ENCODE measurements around the gene SP3.

The SP3 gene

DNA sequence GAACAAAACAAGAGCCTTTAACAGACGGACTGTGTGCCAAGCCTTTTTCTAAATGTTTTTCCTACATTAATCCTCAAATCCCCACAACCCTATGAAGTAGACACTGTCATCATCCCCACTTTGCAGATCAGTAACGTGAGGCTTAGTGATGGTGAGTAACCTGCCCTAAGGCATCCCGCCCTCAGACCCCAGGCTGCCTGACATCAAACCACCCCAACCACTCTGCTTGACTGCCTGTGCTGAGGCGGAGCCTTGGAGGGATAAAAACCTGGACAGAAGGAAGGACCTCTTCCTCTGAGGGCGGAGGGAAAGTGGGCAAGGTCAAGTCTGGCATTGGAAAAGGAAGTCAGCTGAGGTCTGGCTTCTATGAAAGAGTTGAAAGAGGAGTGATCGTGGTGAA, 104.6 kb downstream of the SP3 start:
- Histone ChIP-seq H3K4ac (ENCODE audit: low read depth, low read length) (no peak overlapping the region), H3K14ac (ENCODE audit: low read length) (no peak overlapping the region), H3K27ac (ENCODE audit: low read depth, low read length) (no peak overlapping the region), H2BK5ac (ENCODE audit: low read depth, low read length, poor library complexity) (no peak overlapping the region), H3K18ac (ENCODE audit: low read length) (no peak overlapping the region), H2AFZ (ENCODE audit: insufficient read depth, low read length, poor library complexity) (no peak overlapping the region), H2BK12ac (ENCODE audit: low read length) (no peak overlapping the region), H4K12ac (ENCODE audit: low read depth, low read length) (no peak overlapping the region), H3K4me3 (ENCODE audit: low read depth, low read length) (no peak overlapping the region), H3K9ac (ENCODE audit: low read length) (no peak overlapping the region), H4K91ac (ENCODE audit: low read depth, low read length) (no peak overlapping the region), H3K79me1 (ENCODE audit: low read length) (no peaks in the 10 kb centered on the region), H3K27me3 (ENCODE audit: insufficient read depth, low read length) (no peaks in the 10 kb centered on the region), H3K9me3 (ENCODE audit: insufficient read depth, low read depth, low read length) (no peaks in the 10 kb centered on the region), H2AK5ac (ENCODE audit: low read length) (no peak overlapping the region), H3K36me3 (ENCODE audit: control insufficient read depth in 1 of 2, insufficient read depth in 2 of 2, low read length in 2 of 2) (no peaks in the 10 kb centered on the region), H4K8ac (ENCODE audit: low read depth, low read length) (no peak overlapping the region), H3K79me2 (ENCODE audit: control insufficient read depth, insufficient read depth, low read length, poor library complexity) (no peaks in the 10 kb centered on the region), H3K23ac (ENCODE audit: low read length) (no peak overlapping the region), H2BK120ac (ENCODE audit: insufficient read depth, low read length, poor library complexity) (no peak overlapping the region), H3K4me2 (ENCODE audit: low read length) (no peak overlapping the region), H3K4me1 (ENCODE audit: control insufficient read depth in 1 of 2, insufficient read depth in 2 of 2, low read length in 2 of 2) (peaks cover 4% of the 10 kb centered on the region in 2 experiments)
- no peak for DNase-seq
- WGBS (ENCODE audit: extremely low coverage, insufficient coverage, insufficient read length), result no CpG with 5 or more reads among the region's 6 CpGs

DNA sequence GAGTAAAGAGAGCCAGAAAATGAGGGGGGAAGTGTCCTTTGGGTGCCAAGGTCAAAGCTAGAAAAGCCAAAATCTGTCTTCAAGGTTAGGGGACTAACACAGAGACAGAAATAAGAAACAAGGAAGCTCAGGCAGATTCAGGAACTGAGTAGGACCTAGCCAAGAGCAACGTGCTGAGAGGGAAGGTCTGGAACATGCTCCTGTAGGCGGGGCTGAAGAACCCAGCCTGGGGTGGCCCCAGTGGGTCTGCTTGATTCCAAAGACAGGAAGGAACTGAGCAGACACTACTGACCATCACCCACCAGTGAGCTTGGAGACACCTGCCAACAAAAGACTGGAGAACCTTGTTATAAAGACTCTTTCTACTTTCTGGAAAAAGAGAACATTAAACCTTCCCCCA, 105.1 kb downstream of the SP3 start:
- H4K12ac ChIP-seq (ENCODE audit: low read depth, low read length), result no peak overlapping the region
- H2BK12ac ChIP-seq (ENCODE audit: low read length), result no peak overlapping the region
- no peak overlapping the region for H2BK5ac ChIP-seq (ENCODE audit: low read depth, low read length, poor library complexity)
- no peak overlapping the region for H3K4me3 ChIP-seq (ENCODE audit: low read depth, low read length)
- no peak for DNase-seq
- H3K4ac ChIP-seq (ENCODE audit: low read depth, low read length), result no peak overlapping the region
- no peak overlapping the region for H2AFZ ChIP-seq (ENCODE audit: insufficient read depth, low read length, poor library complexity)
- no peak overlapping the region for H3K14ac ChIP-seq (ENCODE audit: low read length)
- H4K8ac ChIP-seq (ENCODE audit: low read depth, low read length), result no peak overlapping the region
- H3K79me2 ChIP-seq (ENCODE audit: control insufficient read depth, insufficient read depth, low read length, poor library complexity), result no peaks in the 10 kb centered on the region
- no CpG with 5 or more reads among the region's 2 CpGs for WGBS (ENCODE audit: extremely low coverage, insufficient coverage, insufficient read length)
- no peaks in the 10 kb centered on the region for H3K9me3 ChIP-seq (ENCODE audit: insufficient read depth, low read depth, low read length)
- no peak overlapping the region for H3K27ac ChIP-seq (ENCODE audit: low read depth, low read length)
- no peaks in the 10 kb centered on the region for H3K79me1 ChIP-seq (ENCODE audit: low read length)
- H3K36me3 ChIP-seq (ENCODE audit: control insufficient read depth in 1 of 2, insufficient read depth in 2 of 2, low read length in 2 of 2), result no peaks in the 10 kb centered on the region
- no peak overlapping the region for H3K4me2 ChIP-seq (ENCODE audit: low read length)
- H3K23ac ChIP-seq (ENCODE audit: low read length), result no peak overlapping the region
- no peaks in the 10 kb centered on the region for H3K27me3 ChIP-seq (ENCODE audit: insufficient read depth, low read length)
- H2BK120ac ChIP-seq (ENCODE audit: insufficient read depth, low read length, poor library complexity), result no peak overlapping the region
- peaks cover 4% of the 10 kb centered on the region in 2 experiments for H3K4me1 ChIP-seq (ENCODE audit: control insufficient read depth in 1 of 2, insufficient read depth in 2 of 2, low read length in 2 of 2)
- no peak overlapping the region for H3K9ac ChIP-seq (ENCODE audit: low read length)
- no peak overlapping the region for H2AK5ac ChIP-seq (ENCODE audit: low read length)
- H3K18ac ChIP-seq (ENCODE audit: low read length), result no peak overlapping the region
- H4K91ac ChIP-seq (ENCODE audit: low read depth, low read length), result no peak overlapping the region

DNA sequence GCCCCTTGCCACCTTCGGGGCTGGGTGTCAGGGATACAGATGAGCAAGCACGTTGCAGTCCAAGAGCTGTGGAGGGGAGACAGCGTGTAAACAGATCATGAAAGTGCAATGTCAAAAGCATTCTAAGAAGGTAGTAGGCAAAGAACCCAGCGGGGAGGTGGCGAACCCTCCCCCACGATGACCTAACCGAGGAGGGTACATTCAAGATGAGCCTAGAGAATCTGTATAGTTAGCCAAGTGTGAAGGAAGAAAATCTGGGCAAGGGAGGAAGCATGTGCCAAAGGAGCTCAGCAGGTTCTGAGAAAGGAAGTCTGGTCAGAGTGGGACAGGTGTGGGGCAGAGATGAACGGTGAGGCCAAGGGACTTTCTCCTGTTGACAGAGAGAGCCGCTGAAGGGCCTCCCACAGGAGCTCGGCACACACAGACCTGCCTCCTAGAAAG, 106.9 kb downstream of the SP3 start:
- peaks cover 4% of the 10 kb centered on the region in 2 experiments for H3K4me1 ChIP-seq (ENCODE audit: control insufficient read depth in 1 of 2, insufficient read depth in 2 of 2, low read length in 2 of 2)
- no peaks in the 10 kb centered on the region for H3K9me3 ChIP-seq (ENCODE audit: insufficient read depth, low read depth, low read length)
- no peak overlapping the region for H4K8ac ChIP-seq (ENCODE audit: low read depth, low read length)
- H3K27me3 ChIP-seq (ENCODE audit: insufficient read depth, low read length), result no peaks in the 10 kb centered on the region
- H2AFZ ChIP-seq (ENCODE audit: insufficient read depth, low read length, poor library complexity), result no peak overlapping the region
- H2BK12ac ChIP-seq (ENCODE audit: low read length), result no peak overlapping the region
- H4K12ac ChIP-seq (ENCODE audit: low read depth, low read length), result no peak overlapping the region
- H2AK5ac ChIP-seq (ENCODE audit: low read length), result no peak overlapping the region
- H3K9ac ChIP-seq (ENCODE audit: low read length), result no peak overlapping the region
- H3K4me3 ChIP-seq (ENCODE audit: low read depth, low read length), result no peak overlapping the region
- WGBS (ENCODE audit: extremely low coverage, insufficient coverage, insufficient read length), result no CpG with 5 or more reads among the region's 10 CpGs
- no peaks in the 10 kb centered on the region for H3K36me3 ChIP-seq (ENCODE audit: control insufficient read depth in 1 of 2, insufficient read depth in 2 of 2, low read length in 2 of 2)
- no peak for DNase-seq
- H3K23ac ChIP-seq (ENCODE audit: low read length), result no peak overlapping the region
- H4K91ac ChIP-seq (ENCODE audit: low read depth, low read length), result no peak overlapping the region
- no peak overlapping the region for H3K14ac ChIP-seq (ENCODE audit: low read length)
- H3K18ac ChIP-seq (ENCODE audit: low read length), result no peak overlapping the region
- H3K4ac ChIP-seq (ENCODE audit: low read depth, low read length), result no peak overlapping the region
- H3K27ac ChIP-seq (ENCODE audit: low read depth, low read length), result no peak overlapping the region
- H3K79me2 ChIP-seq (ENCODE audit: control insufficient read depth, insufficient read depth, low read length, poor library complexity), result no peaks in the 10 kb centered on the region
- H2BK120ac ChIP-seq (ENCODE audit: insufficient read depth, low read length, poor library complexity), result no peak overlapping the region
- no peak overlapping the region for H2BK5ac ChIP-seq (ENCODE audit: low read depth, low read length, poor library complexity)
- no peak overlapping the region for H3K4me2 ChIP-seq (ENCODE audit: low read length)
- H3K79me1 ChIP-seq (ENCODE audit: low read length), result no peaks in the 10 kb centered on the region

Data from trophoblast cell (in vitro differentiated cells and primary cell).